Glomerular visceral epithelial cell (primary cell): Measurements from ENCODE around the gene SNAPC1.
"Not testable (repeated sequence)": the region's sequence is repeated elsewhere in the genome, so short reads cannot be mapped to it uniquely, and the experiment has no call there.

Source experiments
- DNase-seq: peaks from one replicate; pipeline ENCODE4 v3.0.0-alpha.2; 2016; ENCODE audit errors: extremely low spot score

Gene SNAPC1, protein sequence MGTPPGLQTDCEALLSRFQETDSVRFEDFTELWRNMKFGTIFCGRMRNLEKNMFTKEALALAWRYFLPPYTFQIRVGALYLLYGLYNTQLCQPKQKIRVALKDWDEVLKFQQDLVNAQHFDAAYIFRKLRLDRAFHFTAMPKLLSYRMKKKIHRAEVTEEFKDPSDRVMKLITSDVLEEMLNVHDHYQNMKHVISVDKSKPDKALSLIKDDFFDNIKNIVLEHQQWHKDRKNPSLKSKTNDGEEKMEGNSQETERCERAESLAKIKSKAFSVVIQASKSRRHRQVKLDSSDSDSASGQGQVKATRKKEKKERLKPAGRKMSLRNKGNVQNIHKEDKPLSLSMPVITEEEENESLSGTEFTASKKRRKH

DNA sequence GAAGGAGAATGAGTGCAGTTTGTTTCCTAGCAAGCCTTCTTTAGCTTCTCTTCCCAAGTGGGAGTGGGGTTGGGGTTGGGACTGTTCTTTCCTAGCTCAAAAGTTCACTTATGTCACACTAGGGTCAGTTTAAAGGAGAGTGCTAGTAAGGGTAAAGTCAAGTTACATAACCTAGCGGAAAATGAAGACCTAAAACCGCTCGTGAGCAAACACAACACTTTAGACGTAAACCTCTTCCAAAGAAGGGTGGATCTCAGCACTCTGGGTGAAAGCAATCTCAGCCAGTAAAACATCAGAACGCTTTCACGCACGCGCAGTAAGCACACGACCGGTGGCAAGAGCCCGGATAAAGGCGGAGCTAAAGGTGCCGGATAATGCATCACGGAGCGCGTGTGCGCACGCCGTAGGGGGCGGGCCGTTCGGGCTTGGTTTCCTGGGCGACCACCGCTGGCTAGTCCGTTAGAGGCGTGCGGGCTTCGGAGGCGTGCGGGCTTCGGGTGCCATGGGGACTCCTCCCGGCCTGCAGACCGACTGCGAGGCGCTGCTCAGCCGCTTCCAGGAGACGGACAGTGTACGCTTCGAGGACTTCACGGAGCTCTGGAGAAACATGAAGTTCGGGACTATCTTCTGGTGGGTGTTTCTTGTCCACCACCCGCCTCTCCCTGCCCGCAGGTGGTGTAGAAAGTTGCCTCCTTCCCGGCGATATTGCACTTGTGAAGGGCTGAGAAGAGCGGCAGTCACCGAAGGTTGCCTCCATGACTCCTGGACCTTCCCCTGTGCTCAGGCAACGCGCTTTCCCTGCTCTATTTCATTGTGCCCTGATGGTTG is at the start of gene SNAPC1:
Gene SNAPC1, plus strand, starts transcription at position 462 of the 828 bp plus-strand sequence. Its CDS starts 41 bp downstream, at position 503.
- DNase-seq = peak; percentile 99

DNA sequence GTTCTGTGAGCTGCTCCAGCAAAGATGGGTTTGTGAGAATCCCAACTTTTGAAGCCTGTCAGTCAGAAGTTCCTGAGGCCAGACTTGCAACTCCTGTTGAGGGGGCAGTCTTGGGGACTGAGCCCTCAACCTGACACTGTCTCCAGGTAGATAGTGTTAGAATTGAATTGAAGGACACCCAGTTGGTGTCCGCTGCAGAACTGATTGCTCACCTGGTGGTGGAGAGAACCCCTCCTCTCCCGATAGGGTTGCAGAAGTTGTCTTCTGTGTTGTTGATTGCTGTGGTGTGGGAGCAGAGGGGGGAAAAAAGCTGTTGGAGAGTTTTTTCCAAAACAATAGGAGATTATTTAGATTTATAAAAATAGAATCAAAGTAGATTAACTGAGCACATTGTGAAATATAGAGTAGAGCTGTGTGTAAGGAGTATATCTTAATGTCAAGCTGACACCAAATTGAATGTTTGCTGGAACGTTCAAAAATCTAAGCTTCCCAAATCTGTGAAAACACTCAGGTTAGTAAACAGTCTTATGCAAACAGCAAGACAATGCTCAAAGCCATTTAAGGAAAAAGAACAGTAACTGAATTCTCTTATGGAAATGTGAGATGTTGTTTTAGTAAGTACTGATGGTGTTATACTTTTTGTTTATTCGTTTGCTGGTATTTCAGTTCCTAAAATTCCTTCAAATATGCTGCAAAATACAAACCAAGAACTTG is 48.3 kb upstream of the SNAPC1 start:
- DNase-seq = no peak

DNA sequence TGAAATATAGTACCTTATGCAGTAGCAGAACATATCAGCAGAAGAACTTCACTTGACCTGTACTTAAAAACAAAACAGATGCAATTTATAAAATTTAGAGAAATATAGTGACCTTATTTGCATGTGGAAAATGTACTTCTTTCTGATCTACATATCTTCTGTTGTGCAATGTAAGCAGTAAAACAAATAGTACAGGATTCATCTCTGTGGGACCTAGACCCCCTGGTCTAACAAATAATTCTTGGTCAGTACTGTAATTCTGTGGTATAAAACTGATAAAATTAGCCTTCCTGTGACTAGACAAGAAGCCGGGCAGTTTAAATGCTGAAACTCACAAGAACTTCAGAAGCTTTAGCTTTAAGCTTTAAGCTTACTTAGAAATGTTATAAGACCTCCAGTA is 45.3 kb upstream of the SNAPC1 start:
- DNase-seq = no peak

DNA sequence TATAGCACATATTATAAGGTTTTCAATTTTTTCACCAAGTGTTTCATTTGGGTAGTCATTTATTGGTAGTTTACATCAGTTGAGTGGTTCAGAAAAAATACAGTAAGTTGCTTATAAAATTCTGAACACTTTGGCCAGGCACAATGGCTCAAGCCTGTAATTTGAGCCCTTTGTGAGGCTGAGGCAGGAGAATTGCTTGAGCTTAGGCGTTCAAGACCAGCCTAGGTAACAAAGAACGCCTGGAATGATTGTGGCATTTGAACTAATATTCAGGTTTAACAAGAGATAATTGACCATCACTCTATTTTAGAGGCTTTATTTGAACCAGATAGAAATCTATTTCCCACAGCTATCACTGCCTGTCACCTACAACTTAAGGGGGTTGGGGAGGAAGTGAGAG is 44.2 kb upstream of the SNAPC1 start:
- DNase-seq = no peak

DNA sequence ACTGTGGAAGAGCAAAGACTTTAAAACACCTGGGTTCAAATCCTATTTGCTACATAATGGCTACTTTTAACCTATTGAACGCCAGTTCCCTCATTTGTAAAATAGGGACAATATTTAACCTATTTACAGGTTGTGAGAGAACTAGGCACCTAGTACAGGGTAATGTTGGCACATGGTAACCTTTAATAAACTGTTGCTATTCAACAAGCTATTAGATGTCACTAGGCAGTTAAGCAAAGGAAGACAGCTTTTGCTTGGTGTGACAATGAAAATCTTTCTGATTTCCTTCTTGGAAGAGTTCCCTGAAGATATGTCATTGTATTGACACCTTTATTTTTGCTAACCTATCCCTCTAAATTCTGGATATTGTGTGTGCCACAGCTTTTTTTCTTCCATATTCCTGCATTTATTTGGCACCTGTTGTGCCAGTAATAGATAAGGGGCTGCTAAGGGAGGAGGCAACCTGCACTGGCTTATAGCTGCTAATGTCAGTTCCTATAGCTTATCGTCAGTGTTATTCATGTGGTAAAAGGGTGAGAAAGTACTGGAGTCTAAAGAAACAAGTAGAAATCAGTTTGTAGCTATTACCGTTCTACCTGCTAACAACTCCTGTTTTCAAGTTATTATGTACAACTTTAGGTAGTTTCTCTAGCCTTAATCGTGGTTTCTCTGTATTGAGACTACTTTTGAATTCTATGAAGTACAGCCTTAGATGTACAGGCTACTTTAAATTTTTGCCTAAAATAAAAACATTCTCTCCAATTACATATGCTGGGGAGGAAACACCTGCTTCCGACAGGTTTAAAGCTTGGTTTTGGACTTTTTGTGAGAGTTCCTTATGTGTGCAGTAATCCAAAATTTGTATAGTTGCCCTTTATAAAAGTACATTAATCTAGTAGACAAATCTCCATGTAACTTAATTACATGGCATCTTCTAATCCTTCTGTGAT is 42.6 kb upstream of the SNAPC1 start:
- no peak for DNase-seq

DNA sequence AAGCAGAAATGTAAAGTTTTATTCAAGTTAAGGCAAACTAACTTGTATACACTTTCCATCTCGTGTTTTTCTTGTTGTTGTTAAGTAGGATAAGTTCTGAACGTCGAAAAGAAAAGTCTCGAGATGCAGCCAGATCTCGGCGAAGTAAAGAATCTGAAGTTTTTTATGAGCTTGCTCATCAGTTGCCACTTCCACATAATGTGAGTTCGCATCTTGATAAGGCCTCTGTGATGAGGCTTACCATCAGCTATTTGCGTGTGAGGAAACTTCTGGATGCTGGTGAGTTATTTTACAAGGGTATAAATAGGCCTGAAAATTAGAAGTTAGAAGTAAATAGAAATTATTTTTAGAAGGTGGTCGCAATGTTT is 41.9 kb upstream of the SNAPC1 start:
- no peak for DNase-seq

DNA sequence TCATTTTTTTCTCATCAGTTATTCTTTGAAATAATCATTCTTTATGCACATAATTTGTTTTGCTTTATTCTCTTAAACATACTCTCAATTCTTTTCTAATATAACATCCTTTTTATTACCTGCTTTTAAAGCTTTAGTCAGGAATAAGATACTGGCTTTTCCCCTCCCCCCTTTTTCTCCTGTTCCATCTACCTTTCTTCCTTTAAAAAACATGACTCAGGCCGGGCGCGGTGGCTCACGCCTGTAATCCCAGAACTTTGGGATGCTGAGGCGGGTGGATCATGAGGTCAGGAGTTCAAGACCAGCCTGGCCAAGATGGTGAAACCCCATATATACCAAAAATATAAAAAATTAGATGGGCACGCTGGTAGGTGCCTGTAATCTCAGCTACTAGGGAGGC is 41.5 kb upstream of the SNAPC1 start:
- DNase-seq = no peak

DNA sequence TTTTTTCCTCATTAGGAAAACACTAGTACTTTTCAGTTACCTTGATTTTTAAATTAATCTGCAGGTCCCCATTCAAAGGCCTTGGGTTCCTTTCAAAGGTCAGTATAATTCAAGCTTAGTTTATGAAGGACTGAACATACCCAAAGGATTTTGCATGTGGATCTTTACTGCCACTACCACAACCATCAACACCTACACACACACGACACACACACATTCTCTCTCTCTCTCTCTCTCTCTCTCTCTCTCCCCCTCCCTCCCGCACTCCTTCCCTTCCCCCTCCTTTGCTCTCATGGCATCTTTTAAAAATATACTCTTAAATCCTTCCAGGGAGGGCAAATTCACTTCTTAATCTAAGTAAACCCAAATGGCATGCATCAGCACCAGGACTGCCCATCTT is 38.1 kb upstream of the SNAPC1 start:
- no peak for DNase-seq

DNA sequence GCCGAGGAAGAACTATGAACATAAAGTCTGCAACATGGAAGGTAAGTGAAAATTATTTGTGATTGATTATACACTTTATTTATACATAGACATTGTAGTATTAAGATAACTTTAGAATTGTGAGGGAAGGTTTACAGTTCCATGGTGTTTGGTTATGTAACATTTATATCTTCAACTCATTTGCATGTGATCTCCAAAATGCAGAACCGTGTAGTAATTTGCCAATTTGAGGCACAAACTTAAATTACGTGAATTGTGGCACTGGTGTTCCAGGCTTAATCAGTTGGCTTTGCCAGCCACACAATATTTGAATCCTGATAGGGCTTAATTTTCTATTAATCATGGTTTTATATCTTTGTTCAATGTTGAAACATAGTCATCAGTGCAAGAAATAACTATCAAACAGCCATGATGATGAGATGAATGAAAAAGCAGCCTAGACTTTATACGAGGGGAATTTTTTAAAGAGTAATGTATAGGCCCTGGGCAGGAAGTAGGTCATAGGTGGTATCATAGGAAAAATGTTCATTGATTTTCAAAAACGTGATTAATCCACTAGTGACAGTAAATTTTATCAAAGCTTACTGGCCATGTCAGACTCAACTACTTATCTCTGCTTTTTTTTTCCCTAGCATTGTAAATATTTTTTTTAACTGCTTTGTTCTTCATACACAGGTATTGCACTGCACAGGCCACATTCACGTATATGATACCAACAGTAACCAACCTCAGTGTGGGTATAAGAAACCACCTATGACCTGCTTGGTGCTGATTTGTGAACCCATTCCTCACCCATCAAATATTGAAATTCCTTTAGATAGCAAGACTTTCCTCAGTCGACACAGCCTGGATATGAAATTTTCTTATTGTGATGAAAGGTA is 35.2 kb upstream of the SNAPC1 start:
- DNase-seq = no peak

DNA sequence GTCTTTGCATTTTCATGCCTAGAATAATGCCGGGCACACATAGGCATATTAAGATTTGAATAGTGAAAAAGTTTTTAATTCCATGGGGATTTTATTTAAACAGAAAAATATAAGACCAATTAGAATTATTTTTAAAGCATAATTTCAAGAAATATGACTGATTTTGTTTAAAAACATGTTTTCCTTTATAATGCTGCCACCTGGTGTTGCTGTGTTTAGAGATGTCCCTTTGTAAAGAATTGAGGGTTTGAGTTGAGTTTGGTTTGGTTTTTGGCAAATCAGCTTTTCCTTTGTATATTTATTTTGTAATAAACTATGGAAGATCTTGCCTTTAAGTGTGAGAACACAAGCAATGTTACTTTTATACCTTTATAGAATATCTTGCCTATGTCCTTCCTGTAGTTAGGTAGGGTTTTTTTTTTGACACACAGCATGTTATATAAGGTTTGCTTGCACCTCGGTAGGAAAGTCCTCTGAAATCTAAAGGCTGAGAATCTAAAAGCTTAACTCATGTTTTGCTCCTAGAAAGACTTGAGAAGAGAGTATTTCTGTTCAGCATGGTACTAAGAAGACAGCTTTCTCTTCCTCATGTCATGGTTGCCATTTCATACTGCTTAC is 31.4 kb upstream of the SNAPC1 start:
- DNase-seq = no peak

DNA sequence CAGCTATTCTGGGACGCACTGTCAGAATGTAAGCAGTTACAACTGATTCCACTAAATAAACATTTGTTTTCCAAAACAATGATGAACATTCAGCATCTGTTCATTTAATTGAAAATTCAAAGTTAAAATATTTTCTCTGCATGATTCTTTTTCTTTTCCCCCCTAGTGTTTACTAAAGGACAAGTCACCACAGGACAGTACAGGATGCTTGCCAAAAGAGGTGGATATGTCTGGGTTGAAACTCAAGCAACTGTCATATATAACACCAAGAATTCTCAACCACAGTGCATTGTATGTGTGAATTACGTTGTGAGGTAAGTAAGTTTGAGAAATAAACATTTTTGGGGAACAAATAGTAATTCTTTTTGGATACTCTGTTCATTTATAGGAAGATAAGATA is 28.2 kb upstream of the SNAPC1 start:
- no peak for DNase-seq

DNA sequence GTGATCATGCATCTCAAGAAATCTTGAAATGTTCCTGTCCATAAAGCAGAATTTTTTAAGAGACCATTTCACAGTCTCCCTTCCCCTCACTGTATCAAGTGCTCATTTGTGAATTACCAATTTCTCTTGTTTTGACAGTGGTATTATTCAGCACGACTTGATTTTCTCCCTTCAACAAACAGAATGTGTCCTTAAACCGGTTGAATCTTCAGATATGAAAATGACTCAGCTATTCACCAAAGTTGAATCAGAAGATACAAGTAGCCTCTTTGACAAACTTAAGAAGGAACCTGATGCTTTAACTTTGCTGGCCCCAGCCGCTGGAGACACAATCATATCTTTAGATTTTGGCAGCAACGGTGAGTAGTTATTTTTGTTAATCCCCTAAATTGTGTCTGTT is 25.5 kb upstream of the SNAPC1 start:
- DNase-seq = no peak

DNA sequence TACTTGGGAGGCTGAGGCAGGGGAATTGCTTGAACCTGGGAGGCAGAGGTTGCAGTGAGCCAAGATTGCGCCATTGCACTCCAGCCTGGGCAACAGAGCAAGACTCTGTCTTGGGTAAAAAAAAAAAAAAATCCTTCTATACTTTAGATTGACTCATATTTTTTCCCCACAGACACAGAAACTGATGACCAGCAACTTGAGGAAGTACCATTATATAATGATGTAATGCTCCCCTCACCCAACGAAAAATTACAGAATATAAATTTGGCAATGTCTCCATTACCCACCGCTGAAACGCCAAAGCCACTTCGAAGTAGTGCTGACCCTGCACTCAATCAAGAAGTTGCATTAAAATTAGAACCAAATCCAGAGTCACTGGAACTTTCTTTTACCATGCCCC is 24.3 kb upstream of the SNAPC1 start:
- DNase-seq = no peak

DNA sequence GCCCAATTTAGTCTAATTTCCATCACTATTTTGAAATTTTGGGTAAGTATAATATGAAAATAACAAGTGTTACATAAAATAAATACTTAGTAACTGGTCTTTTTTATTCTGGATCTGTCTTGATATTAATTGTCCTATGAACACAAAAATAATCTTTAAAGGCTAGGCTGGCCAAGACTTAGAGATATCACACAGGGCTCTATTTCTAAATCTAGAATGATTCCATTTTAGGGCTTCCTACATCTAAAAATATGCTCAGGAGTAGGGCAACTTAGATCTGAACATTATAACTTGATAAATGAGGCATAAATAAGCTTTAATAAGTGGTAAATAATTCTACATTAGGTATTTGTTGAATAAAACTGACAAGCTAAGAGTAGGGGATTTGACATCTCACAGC is 23.1 kb upstream of the SNAPC1 start:
- no peak for DNase-seq

DNA sequence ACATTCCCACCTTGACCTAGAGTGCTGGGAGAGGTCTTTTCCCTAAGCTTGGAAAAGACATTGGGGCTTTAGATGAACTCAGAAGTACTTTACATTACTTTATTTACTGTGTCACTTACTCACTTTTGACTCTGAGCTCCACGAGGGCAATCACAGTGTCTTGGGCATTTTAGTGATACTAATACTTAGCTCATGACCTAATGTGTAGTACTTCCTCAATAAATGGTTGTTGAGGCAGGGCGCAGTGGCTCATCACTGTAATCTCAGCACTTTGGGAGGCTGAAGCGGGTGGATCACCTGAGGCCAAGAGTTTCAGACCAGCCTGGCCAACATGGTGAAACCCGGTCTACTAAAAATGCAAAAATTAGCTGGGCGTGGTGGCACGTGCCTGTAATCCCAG is 19.8 kb upstream of the SNAPC1 start:
- no peak for DNase-seq

DNA sequence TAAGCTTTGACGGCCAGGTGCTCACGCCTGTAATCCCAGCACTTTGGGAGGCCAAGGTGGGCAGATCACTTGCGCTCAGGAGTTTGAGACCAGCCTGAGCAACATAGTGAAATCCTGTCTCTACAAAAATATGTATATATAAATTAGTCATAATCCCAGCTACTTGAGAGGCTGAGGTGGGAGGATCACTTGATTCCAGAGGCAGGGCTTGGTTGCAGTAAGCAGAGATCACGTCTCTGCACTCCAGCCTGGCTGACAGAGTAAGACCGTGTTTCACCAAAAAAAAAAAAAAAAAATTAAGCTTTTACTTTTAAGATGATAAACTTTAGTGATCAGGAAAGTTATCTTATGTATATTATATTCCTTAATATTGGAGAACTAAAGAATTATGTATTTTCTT is 18.0 kb upstream of the SNAPC1 start:
- DNase-seq = no peak

DNA sequence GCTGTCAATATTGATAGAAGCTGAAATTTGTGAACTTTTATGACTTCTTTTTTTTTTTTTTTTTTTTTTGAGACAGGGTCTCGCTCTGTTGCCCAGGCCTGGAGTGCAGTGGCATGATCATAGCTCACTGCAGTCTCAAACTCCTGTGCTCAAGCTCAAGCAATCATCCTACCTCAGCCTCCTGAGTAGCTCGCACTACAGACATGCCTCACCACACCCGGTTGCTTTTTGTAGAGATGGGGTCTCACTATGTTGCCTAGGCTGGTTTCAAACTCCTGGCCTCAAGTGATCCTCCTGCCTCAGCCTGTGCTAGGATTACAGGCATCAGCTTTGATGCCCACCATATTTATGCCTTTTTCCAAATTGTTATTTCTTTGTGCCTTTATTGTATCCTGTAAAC is 15.9 kb upstream of the SNAPC1 start:
- DNase-seq = not testable (repeated sequence)

DNA sequence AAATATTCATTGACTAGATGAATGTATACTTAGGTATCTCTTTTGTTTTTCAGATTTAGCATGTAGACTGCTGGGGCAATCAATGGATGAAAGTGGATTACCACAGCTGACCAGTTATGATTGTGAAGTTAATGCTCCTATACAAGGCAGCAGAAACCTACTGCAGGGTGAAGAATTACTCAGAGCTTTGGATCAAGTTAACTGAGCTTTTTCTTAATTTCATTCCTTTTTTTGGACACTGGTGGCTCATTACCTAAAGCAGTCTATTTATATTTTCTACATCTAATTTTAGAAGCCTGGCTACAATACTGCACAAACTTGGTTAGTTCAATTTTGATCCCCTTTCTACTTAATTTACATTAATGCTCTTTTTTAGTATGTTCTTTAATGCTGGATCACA is 15.3 kb upstream of the SNAPC1 start:
- DNase-seq = no peak

DNA sequence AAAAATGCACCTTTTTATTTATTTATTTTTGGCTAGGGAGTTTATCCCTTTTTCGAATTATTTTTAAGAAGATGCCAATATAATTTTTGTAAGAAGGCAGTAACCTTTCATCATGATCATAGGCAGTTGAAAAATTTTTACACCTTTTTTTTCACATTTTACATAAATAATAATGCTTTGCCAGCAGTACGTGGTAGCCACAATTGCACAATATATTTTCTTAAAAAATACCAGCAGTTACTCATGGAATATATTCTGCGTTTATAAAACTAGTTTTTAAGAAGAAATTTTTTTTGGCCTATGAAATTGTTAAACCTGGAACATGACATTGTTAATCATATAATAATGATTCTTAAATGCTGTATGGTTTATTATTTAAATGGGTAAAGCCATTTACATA is 14.9 kb upstream of the SNAPC1 start:
- no peak for DNase-seq

DNA sequence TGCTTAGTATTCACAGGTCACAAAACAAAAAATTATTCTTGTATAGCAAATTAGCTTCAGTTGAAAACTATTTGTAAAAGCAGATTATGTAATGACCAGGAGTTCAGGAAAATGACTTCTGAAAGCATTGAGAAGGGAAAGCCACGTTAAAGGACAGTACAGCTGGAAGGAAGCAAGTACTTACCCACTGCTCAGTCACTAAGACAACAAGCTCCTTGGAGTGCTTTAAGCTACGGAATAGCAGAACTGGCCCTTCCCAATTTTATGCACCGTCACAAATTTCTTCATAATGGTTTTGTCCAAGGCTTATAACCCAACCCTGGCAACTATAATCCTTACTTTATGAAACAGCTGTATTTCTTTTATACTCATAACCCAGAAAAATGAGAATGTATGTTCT is 13.0 kb upstream of the SNAPC1 start:
- DNase-seq = peak; percentile 61
